Left lung (tissue), 10 donors: ENCODE data around the gene DNMT3A. TPM values are rescaled to one million over a fixed set of nuclear protein-coding genes. Genes with fewer than 3 reads are reported as not detected.
A peak's percentile ranks its signal among the peaks of the same experiment; 100 is the strongest.

Source experiments
- ATAC-seq: fragments of 200-7000 bp; cut with Tn5 transposase; one replicate; pipeline ENCODE4 v1.9.1; 2020; ENCODE audit warnings: moderate library complexity
- DNase-seq, 4 donors: peaks; one replicate each; pipeline ENCODE4 v3.0.0-alpha.2; 2013 to 2020
- H3K27ac ChIP-seq, 2 donors: fragments of 200-600 bp; sonication (generic) in 1 of 2; one replicate each; pipeline versions ENCODE4 v1.5.0 to v1.8.0; 2020 to 2021
- H3K27me3 ChIP-seq, 2 donors: fragments of 200-600 bp; sonication (generic) in 1 of 2; one replicate each; pipeline versions ENCODE4 v1.5.0 to v1.8.0; 2020 to 2021
- H3K36me3 ChIP-seq, 2 donors: fragments of 200-600 bp; sonication (generic) in 1 of 2; one replicate each; pipeline versions ENCODE4 v1.5.0 to v1.8.0; 2020 to 2021
- H3K4me1 ChIP-seq, 2 donors: fragments of 200-600 bp; one replicate each; pipeline ENCODE4 v1.8.0; 2021
- H3K4me3 ChIP-seq, 2 donors: fragments of 200-600 bp; sonication (generic) in 1 of 2; one replicate each; pipeline versions ENCODE4 v1.5.0 to v1.8.0; 2020 to 2021; ENCODE audit warnings: mild to moderate bottlenecking in 1 of 2
- H3K9me3 ChIP-seq, 2 donors: fragments of 200-600 bp; sonication (generic) in 1 of 2; one replicate each; pipeline versions ENCODE4 v1.5.0 to v1.8.0; 2020 to 2021
- CTCF ChIP-seq, 2 donors: fragments of 200-600 bp; sonication (generic) in 1 of 2; IDR thresholded peaks; one replicate each; pipeline versions ENCODE4 v1.5.0 to v1.8.0; 2021; ENCODE audit warnings: antibody characterized with exemption in 2 of 2
- intact Hi-C, 2 donors: fragments of 100-400 bp; cut with DNase I; formaldehyde crosslinking; loops; one replicate each; pipeline versions ENCODE4 v1.11.2 to v1.14.2; 2022
- polyA plus RNA-seq, 6 donors: library from polyadenylated mRNA; unstranded; fragments of 120-200 nt; gene quantifications; one replicate each; pipeline ENCODE4 v1.2.1, GENCODE V29; 2013; ENCODE audit not compliant: insufficient read length in 6 of 6
- total RNA-seq, 2 donors: library from RNA; stranded (reverse); fragmentation: NEBNext Ultra II Directional; extraction: Animal tissue kit (Norgen Biotek cat#: 25700); gene quantifications; one replicate each; pipeline ENCODE4 v1.2.1, GENCODE V29; 2021
- donor health status: DM: no; HTN: yes; CAD: no.
- donor health status: DM: no; HTN: no; CAD: no.

The DNMT3A gene
- total and polyA plus RNA-seq, 8 donors: 37.5 to 123 (median 100) TPM

GRCh38 chr2:25268139-25268538, 73.6 kb downstream of the DNMT3A start:
- no peak overlapping the region for H3K27ac ChIP-seq
- ATAC-seq (no peak), DNase-seq (no peak)
- intact Hi-C loops: no loop called here
- no peaks in the 10 kb centered on the region for H3K9me3 ChIP-seq
- H3K4me3 ChIP-seq: no peak overlapping the region
- H3K4me1 ChIP-seq: peaks cover 0 to 3% of the 10 kb centered on the region in 2 donors
- no peaks in the 10 kb centered on the region for H3K27me3 ChIP-seq
- H3K36me3 ChIP-seq: peaks cover 0 to 44% of the 10 kb centered on the region in 2 donors
- no peak for TF ChIP-seq CTCF (IDR thresholded peaks at IDR 0.05)

GRCh38 chr2:25266399-25266798, 75.3 kb downstream of the DNMT3A start:
- no peak overlapping the region for H3K27ac ChIP-seq
- H3K4me3 ChIP-seq: no peak overlapping the region
- no peaks in the 10 kb centered on the region for H3K27me3 ChIP-seq
- no peak for TF ChIP-seq CTCF (IDR thresholded peaks at IDR 0.05)
- DNase-seq (no peak), ATAC-seq (no peak)
- no peaks in the 10 kb centered on the region for H3K9me3 ChIP-seq
- intact Hi-C loops: no loop called here
- H3K36me3 ChIP-seq: peaks cover 0 to 37% of the 10 kb centered on the region in 2 donors
- H3K4me1 ChIP-seq: peaks cover 0 to 2% of the 10 kb centered on the region in 2 donors

DNA sequence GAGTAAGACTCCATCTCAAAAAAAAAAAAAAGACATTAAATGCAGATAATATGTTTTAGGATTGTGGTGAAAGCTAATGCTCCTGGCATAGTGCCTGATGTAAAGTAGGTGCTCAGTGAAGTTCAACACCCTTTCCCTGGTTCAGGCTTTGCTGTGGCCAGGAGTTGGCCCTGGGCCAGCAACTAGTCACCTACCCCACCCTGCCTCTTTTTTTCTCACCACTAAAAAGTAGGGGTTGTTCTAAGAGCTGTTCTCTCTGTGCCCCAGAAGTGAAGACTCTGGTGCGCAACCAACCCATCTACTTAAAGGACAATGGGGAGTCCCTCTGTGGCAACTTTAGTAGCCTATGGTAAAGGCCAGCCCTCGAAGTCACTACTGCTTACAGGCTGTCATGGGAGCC, 75.9 kb downstream of the DNMT3A start:
- Histone ChIP-seq H3K27me3 (no peaks in the 10 kb centered on the region), H3K27ac (no peak overlapping the region), H3K4me1 (peaks cover 0 to 2% of the 10 kb centered on the region in 2 donors), H3K36me3 (peaks cover 0 to 32% of the 10 kb centered on the region in 2 donors), H3K4me3 (no peak overlapping the region), H3K9me3 (no peaks in the 10 kb centered on the region)
- intact Hi-C loops: no loop called here
- DNase-seq (no peak), ATAC-seq (peak; percentile 72)
- TF ChIP-seq CTCF (IDR thresholded peaks at IDR 0.05): no peak

DNA sequence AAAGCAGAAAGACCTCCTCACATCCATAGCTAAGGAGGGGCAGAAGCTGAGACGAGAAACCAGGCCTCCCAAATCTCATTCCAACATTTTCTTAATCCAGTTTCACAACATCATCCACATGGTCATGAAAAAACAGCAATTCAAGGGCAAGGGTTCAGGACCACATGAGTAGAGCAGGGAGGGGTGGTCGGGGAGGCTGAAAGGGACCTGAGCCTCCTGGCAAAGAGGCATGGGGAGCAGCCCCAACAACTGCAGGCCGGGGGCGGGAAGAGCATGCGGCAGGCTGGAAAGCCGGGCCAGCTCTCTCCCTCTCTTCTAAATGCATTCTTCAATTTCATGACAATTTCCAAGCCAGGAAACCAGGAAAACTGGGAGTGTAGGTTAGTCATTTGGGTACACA, 76.7 kb downstream of the DNMT3A start:
- H3K4me3 ChIP-seq: no peak overlapping the region
- intact Hi-C loops: no loop called here
- H3K9me3 ChIP-seq: no peaks in the 10 kb centered on the region
- no peaks in the 10 kb centered on the region for H3K27me3 ChIP-seq
- DNase-seq: no peak
- no peak overlapping the region for H3K27ac ChIP-seq
- H3K4me1 ChIP-seq: peaks cover 0 to 2% of the 10 kb centered on the region in 2 donors
- ATAC-seq: peak; percentile 7
- no peak for TF ChIP-seq CTCF (IDR thresholded peaks at IDR 0.05)
- peaks cover 0 to 32% of the 10 kb centered on the region in 2 donors for H3K36me3 ChIP-seq

GRCh38 chr2:25262288-25262687, 79.4 kb downstream of the DNMT3A start:
- peaks cover under 1 to 2% of the 10 kb centered on the region in 2 donors for H3K4me1 ChIP-seq
- H3K27ac ChIP-seq: no peak overlapping the region
- H3K27me3 ChIP-seq: no peaks in the 10 kb centered on the region
- H3K9me3 ChIP-seq: no peaks in the 10 kb centered on the region
- H3K36me3 ChIP-seq: peaks cover 0 to 10% of the 10 kb centered on the region in 2 donors
- no peak for ATAC-seq
- no peak overlapping the region for H3K4me3 ChIP-seq
- intact Hi-C loops: no loop called here
- DNase-seq: no peak
- no peak for TF ChIP-seq CTCF (IDR thresholded peaks at IDR 0.05)
